GM21786 (cell line): ENCODE results near the gene RNF14.
A peak's percentile ranks its signal among the peaks of the same experiment; 100 is the strongest.
"Not testable (repeated sequence)": the region's sequence is repeated elsewhere in the genome, so short reads cannot be mapped to it uniquely, and the experiment has no call there.

ENCODE experiments used
- ATAC-seq: cut with Tn5 transposase; IDR thresholded peaks from one replicate; pipeline ENCODE4 v1.9.1; 2021; ENCODE audit not compliant: unreplicated experiment

Gene RNF14

DNA sequence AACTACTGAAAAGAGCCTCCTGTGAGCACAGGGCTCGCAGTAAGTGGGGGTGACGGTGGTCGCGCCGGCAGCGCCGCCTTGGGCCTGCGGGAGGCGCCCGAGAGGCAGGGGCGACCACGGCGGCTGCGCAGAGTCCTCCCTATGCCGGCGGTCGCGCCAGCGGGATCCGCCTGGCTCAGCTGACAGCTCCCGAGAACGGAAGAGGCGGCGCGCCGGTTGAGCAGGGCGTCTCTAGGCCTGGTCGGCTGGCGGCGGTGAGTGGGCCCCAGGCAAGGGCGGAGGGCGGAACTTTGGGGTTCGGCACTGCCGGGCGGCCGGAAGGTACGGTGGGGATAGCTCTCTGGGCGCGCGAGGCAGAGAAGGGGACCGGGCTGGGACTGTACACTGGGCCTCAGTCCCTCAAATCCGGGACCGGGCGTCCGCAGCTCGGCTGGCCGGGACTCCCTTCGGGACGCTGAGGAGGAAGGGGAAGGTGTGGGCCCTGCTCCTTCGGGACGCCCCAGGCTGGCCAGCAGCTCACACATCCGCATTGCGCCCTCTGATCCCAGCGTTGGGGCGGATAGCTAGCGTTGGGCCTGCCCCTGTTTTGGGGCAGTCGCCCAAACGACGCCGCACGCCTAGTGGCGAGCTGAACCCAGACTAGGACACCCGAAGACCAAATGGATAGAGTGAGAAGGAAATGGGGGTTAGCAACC, at the start of gene RNF14:
Gene RNF14, plus strand, starts transcription at position 192 of the 695 bp plus-strand sequence. CDS start 4,484 bp downstream, outside the sequence.
- ATAC-seq = peak; percentile 86

- ATAC-seq = no peak
Measured at GRCh38 chr5:141919218-141920119, 49.4 kb upstream of the RNF14 start.

- ATAC-seq = no peak
Measured at GRCh38 chr5:141920771-141921170, 48.1 kb upstream of the RNF14 start.

DNA sequence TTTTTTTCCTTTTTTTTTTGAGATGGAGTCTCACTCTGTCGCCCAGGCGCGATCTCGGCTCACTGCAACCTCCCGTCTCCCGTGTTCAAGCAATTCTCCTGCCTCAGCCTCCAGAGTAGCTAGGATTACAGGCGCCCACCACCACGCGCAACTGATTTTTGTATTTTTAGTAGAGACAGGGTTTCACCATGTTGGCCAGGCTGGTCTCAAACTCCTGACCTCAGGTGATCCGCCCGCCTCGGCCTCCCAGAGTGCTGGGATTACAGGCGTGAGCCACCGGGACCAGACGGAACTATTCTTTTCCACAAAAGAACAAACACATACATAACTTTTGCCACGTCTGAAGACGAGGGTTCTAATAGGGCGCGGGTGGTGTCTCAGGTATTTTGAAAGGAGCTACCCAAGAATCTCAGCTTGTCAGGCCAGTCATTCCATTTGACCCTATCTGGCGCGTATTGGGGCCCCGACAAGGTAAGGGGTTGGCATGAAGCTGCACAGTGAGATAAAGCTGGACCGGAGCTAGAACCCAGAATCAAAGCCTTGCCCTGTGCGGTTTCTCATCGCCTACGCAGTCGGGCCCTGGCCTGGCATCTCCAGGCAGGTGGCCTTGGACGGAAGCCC, 46.0 kb upstream of the RNF14 start:
- ATAC-seq = not testable (repeated sequence)

- ATAC-seq = peak; percentile 96
Measured at GRCh38 chr5:141923448-141924313, 45.2 kb upstream of the RNF14 start, which contains the start of gene DELE1. TSS of gene DELE1 (plus strand) at chr5:141923871. CDS start at chr5:141923942, 71 bp downstream.

- no peak for ATAC-seq
Measured at GRCh38 chr5:141926434-141926833, 42.5 kb upstream of the RNF14 start.

DNA sequence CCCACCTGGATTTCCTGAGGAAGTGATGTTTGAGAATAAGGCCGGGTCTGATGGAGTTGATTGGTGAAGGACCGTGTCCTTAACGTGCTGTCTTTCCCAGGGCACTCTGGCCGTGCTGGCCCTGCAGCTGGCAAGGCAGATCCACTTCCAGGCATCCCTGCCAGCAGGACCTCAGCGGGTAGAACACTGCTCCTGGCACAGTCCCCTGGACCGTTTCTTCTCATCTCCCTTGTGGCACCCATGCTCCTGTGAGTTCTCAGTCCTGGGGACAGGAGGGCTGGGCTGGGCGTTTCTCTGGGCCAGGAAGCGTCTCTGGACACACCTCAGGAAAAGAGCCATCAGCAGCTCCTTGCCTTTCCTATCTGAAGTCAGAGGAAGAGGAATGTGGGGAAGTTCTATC, 40.9 kb upstream of the RNF14 start:
- ATAC-seq = no peak

DNA sequence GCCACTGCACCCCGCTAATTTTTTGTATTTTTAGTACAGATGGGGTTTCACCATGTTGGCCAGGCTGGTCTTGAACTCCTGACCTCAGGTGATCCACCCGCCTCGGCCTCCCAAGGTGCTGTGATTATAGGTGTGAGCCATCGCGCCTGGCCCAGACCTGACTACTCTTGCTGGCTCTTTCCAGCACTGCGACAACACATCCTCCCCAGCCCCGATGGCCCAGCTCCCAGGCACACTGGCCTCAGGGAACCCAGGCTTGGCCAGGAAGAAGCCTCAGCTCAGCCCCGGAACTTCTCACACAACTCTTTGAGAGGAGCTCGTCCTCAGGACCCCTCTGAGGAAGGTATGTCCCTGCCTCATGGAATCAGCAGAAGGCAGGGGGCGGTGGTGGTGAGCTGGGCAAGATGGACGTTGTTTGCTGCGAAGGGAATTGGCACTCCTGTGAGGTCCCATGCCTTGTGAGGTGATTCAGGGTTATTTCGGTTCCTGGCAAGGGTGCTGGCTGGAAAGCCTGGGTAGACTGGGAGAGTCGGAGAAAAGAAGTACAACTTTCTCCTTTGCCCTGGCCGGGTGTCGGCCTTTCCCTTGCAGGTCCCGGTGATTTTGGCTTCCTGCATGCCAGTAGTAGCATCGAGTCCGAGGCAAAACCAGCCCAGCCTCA, 39.4 kb upstream of the RNF14 start:
- no peak for ATAC-seq

- no peak for ATAC-seq
Measured at GRCh38 chr5:141931694-141932093, 37.2 kb upstream of the RNF14 start.

DNA sequence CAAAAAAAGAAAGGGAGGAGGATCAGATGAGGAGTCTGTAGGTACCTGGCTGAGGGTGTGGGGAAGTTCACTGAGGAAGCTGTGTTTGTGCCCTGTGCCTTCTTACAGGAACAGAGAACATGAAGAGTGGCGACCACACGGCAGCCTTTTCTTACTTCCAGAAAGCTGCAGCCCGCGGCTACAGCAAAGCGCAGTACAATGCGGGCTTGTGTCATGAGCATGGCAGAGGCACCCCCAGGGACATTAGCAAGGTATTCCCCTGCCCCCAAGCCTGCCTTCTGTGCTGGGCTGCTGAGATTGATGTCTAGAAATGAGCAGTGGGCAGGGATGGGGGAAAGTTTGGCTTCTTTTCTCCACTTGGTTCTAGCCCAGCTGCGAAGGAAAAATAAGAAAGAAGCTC, 35.8 kb upstream of the RNF14 start:
- ATAC-seq = no peak

GRCh38 chr5:141934099-141934844, 34.6 kb upstream of the RNF14 start:
- no peak for ATAC-seq

- no peak for ATAC-seq
Measured at GRCh38 chr5:141935538-141935937, 33.4 kb upstream of the RNF14 start.

DNA sequence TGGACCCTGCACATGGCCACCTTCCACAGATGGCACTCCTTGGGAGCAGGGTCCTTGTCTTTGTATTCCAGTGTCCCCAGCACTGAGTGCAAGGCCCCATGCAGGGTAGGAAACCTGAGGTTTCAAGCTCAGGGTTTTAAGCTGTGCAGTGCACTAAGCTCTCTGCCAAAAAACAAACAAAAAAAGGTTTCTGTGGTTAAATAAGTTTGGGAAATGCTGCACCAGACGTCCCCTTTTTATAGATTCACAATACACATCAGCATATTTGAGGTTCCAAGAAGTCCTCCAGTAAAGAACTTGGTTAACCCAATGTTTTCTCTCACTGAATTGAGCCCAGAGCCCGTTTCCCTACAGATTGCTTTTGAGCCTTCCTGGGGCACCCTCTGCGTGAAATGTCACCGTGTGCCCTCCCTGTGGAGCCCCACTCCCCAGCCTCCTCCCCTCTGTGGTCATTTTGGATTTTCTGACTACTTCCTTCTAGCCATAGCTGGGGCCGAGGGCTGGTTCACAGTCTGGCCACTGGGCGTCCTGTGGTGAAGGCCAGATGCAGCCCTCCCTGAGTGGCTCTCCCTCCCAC, 28.1 kb upstream of the RNF14 start:
- no peak for ATAC-seq

- no peak for ATAC-seq
Measured at GRCh38 chr5:141941307-141941706, 27.6 kb upstream of the RNF14 start.

- ATAC-seq = no peak
Measured at GRCh38 chr5:141941779-141942178, 27.1 kb upstream of the RNF14 start.

DNA sequence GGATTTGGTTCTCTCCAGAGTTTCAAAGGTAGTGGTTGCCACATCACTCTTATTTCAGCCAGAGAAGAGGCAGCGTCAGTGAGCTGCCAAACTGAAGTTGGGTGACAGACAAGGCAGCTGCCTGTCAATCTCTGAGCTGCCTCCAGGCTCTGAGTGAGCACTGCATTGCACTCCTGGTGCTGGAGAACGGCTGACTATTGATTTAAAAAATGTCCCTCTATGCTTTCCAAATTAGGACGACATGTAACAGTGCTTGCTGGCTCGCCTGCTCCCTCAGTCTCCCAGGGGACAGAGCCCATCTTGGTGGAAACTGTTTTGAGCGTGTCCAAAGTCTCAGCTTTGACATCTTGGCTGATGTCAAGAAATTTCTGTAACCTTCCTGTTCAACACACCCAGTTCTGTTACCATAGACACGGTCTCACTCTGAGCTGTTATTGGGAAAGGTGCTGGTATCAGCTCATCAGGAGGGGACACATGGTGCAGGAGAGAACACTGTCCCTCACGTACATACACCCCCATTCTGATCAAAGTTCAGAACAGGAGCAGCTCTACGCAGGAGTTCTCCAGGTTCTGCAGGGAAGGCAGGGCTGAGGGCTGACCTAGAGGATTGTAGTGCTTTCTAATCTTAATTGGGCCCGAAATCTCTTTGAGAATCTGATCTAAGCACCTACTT, 26.6 kb upstream of the RNF14 start:
- no peak for ATAC-seq

DNA sequence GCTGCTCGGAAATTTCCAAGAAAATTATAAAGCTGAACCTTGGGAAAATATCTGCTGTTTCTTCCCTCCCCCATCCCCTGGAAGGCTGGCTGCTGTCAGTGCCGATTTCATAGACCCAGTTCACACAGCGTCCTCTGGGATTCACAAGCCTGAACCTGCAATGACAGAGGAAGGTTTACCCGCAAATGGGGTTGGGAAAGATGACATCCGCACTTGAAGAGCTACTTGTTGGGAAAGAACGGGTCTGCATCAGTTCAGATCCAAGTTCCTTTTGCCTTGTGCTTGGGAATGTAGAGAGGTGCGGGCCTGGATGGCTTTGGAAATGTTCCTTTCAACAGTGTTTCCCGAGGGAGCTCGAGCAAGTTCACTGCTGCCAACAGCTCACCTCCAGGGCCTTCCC, 24.8 kb upstream of the RNF14 start:
- ATAC-seq = no peak

DNA sequence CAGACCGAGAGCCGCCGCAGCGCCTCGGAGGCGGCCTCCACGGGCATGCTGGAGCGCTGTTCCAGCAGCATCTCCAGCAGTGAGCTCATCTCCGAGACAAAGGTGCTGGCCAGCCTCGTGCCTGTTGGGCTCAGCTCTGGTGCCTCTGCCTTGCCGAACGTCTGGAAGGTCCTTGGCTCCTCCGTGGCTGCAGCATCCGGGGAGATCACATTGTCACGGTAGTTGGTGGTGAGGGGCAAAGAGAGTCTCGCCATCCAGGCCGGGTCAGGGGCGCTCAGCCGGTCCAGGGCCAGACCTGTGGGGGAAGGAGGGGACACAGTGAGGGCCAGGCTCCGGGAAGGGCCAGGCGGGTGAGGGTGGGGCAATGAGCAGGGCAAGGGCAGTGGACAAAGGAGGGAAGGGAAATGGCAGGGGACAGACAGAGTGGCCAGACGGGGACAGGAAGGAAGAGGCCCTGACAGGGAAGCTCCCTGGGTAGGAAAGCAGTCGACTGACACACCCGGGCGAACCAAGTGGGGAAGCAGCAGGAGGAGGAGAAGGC, 23.3 kb upstream of the RNF14 start:
- ATAC-seq = no peak
